ENCODE data around the gene MYDGF. TPM values are rescaled to one million over a fixed set of nuclear protein-coding genes. Genes with fewer than 3 reads are reported as not detected.
A peak's percentile ranks its signal among the peaks of the same experiment; 100 is the strongest.

MYDGF gene
- total RNA-seq, 2 donors from 2014 or later, result 59.3 to 72.9 TPM

DNA sequence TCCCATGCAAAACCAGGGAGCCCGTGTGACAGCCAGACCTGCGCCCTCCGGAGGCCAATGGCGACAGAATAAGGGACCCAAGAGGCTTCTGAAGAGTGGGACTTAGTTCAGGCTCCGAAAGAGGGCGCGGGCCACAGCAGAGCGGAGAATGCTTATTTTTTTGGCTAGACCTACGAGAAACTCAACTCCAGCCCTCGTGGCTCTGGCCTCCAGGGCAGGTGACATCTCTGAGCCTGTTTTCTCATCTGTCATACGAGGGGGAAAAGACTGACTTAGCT is 30.5 kb upstream of the MYDGF start:
- Histone ChIP-seq H3K27me3 (replicated peaks; ENCODE audit: insufficient read depth) (no peaks in the 10 kb centered on the region), H3K4me1 (ENCODE audit: control insufficient read depth in 1 of 2, low read depth in 2 of 2) (no peaks in the 10 kb centered on the region), H3K4me3 (no peak overlapping the region), H3K36me3 (peaks cover 87% of the 10 kb centered on the region), H3K27ac (no peak overlapping the region), H3K9me3 (no peaks in the 10 kb centered on the region)
- TF ChIP-seq, protein P1, sequence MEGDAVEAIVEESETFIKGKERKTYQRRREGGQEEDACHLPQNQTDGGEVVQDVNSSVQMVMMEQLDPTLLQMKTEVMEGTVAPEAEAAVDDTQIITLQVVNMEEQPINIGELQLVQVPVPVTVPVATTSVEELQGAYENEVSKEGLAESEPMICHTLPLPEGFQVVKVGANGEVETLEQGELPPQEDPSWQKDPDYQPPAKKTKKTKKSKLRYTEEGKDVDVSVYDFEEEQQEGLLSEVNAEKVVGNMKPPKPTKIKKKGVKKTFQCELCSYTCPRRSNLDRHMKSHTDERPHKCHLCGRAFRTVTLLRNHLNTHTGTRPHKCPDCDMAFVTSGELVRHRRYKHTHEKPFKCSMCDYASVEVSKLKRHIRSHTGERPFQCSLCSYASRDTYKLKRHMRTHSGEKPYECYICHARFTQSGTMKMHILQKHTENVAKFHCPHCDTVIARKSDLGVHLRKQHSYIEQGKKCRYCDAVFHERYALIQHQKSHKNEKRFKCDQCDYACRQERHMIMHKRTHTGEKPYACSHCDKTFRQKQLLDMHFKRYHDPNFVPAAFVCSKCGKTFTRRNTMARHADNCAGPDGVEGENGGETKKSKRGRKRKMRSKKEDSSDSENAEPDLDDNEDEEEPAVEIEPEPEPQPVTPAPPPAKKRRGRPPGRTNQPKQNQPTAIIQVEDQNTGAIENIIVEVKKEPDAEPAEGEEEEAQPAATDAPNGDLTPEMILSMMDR (IDR thresholded peaks at IDR 0.05), result no peak
- ATAC-seq (ENCODE audit: insufficient number of reproducible peaks, low FRiP score, low read depth) (no peak), DNase-seq (ENCODE audit: low spot score) (no peak)

DNA sequence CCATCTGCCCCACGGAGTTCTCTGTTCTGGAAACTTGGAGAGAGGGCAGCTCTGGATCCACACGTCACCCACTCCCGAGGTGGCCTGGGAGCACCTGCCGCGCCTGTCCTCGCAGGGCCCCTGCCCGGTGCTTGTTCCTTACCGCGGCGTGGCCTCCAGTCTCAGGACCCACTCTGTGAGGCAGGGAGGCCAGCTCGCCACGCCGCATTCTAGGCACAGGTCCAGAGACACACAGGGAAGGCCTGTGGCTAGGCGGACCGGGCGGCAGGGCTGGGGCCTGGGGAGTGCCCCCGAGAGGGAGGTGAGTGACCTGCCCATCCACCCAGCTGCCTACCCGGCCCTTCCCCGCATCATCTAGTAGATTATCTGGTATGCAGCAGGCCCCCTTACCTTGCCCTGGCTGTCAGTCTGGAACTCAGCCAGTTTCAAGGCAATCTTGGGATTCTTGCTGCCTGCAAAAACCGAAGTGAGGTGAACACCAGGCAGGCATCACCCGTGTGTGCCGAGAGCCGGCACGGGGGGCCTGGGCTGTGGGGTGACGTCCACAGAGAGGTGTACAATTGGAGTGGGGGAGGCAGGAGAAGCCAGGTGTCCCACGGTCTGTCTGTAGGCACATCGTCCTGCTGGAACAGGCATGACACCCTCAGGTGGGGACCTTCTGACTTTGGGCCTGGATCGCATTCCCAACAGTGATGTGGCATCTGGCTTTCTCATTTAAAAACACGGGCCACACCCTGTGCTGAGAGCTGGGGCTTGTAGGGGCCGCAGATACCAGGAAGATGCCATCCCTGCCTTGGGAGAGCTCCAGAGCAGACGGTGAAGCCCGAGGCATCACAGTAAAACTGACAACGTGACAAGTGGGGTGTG is 29.9 kb upstream of the MYDGF start:
- H3K36me3 ChIP-seq, result peaks cover 93% of the 10 kb centered on the region
- TF ChIP-seq, protein P1 (IDR thresholded peaks at IDR 0.05), result no peak
- no peak for ATAC-seq (ENCODE audit: insufficient number of reproducible peaks, low FRiP score, low read depth)

DNA sequence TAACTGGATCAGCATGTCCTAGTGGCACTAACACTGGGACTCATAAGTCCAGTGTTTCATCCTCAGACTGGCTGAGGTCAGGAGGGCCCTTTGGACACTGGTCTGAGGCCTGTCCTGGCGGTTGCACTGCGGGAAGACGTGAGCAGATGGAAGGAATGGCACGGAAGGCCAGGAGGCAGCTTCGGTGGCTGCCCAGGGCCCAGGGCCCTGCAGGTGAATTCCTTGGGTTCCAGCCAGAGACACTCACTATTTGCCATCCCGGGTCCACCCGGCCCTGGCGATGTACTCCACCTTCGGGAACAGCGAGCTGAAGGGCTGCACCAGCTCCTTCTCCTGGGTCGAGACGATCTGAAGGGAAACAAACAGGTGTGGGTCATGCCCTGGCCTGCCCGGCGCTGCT is 27.2 kb upstream of the MYDGF start:
- Histone ChIP-seq H3K4me3 (no peak overlapping the region), H3K36me3 (peaks cover 85% of the 10 kb centered on the region), H3K9me3 (no peaks in the 10 kb centered on the region), H3K4me1 (ENCODE audit: control insufficient read depth in 1 of 2, low read depth in 2 of 2) (no peaks in the 10 kb centered on the region), H3K27me3 (replicated peaks; ENCODE audit: insufficient read depth) (no peaks in the 10 kb centered on the region), H3K27ac (no peak overlapping the region)
- ATAC-seq (ENCODE audit: insufficient number of reproducible peaks, low FRiP score, low read depth) (no peak), DNase-seq (ENCODE audit: low spot score) (no peak)
- TF ChIP-seq, protein P1 (IDR thresholded peaks at IDR 0.05), result no peak

More for the DNA sequence above, 29.9 kb upstream of the MYDGF start:
- H3K27ac ChIP-seq, result no peak overlapping the region
- no peaks in the 10 kb centered on the region for H3K27me3 ChIP-seq (replicated peaks; ENCODE audit: insufficient read depth)
- H3K9me3 ChIP-seq, result no peaks in the 10 kb centered on the region
- no peak for DNase-seq (ENCODE audit: low spot score)
- H3K4me1 ChIP-seq (ENCODE audit: control insufficient read depth in 1 of 2, low read depth in 2 of 2), result no peaks in the 10 kb centered on the region
- H3K4me3 ChIP-seq, result no peak overlapping the region

DNA sequence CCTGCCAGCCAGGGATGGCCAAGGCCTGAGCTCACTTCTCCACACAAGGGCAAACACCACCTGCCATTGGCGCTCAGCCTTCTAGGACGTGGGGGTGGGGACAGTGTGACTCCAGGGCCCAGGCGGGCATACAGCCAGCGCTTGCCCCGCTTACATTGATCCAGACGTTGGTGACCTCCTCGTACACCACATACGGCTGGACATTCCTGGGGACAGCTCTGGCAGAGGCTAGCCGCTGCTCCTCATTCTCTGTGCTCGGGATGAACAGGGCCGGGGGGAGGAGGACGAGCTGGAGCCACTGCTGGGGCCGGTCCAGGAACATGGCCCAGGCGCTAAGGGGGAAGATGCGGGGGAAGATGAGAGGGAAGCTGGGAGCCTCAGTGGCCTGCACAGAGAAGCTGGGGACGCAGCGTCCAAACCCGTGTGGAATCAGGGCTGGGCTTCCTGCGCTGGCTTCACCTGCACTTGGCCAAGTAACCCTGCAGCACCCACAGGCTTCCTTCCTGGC is 25.1 kb upstream of the MYDGF start:
- H3K27ac ChIP-seq, result no peak overlapping the region
- no peaks in the 10 kb centered on the region for H3K9me3 ChIP-seq
- TF ChIP-seq, protein P1 (IDR thresholded peaks at IDR 0.05), result no peak
- ATAC-seq (ENCODE audit: insufficient number of reproducible peaks, low FRiP score, low read depth) (no peak), DNase-seq (ENCODE audit: low spot score) (no peak)
- no peaks in the 10 kb centered on the region for H3K27me3 ChIP-seq (replicated peaks; ENCODE audit: insufficient read depth)
- H3K36me3 ChIP-seq, result peaks cover 73% of the 10 kb centered on the region
- H3K4me3 ChIP-seq, result no peak overlapping the region
- H3K4me1 ChIP-seq (ENCODE audit: control insufficient read depth in 1 of 2, low read depth in 2 of 2), result no peaks in the 10 kb centered on the region

DNA sequence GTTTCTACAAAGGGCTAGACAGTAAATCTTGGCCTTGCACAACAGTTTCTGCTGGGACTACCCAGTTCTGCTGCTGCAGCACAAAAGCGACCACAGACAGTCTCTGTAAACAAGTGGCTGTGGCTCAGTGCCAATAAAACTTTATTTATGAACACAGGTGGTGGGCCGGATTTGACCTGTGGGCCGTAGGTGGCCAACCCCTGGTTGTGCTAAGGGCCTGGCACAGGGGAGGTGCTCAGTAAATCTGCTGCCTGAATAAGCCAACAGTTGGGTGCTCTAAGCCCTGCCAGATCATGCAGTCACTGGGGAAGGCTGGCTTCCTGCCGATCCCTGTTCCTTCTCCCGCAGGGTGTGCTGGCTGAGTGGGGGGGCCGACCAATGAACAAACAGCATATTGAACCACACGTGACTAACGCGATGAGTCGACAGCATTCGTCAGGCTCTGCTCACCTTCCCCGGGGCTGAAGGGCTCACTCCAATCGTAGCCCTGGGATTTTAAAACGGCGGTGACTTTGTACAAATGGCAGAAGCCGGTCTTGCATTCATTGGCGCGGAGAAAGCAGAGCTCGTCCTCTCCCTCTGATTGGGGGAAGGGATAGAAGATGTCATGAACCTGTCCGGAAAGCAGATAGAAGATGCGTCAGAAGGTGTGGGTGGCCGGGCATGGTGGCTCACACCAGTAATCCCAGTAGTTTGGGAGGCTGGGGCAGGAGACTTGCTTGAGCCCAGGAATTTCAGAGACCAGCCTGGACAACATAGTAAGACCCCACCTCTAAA is 24.3 kb upstream of the MYDGF start:
- no peak for DNase-seq (ENCODE audit: low spot score)
- no peak overlapping the region for H3K4me3 ChIP-seq

More for the DNA sequence above, 24.3 kb upstream of the MYDGF start:
- Histone ChIP-seq H3K27ac (peak overlapping the region in 1 of 2 donors; percentile 27), H3K4me1 (ENCODE audit: control insufficient read depth in 1 of 2, low read depth in 2 of 2) (no peaks in the 10 kb centered on the region), H3K9me3 (no peaks in the 10 kb centered on the region), H3K36me3 (peaks cover 73% of the 10 kb centered on the region), H3K27me3 (replicated peaks; ENCODE audit: insufficient read depth) (no peaks in the 10 kb centered on the region)
- TF ChIP-seq, protein P1 (IDR thresholded peaks at IDR 0.05), result no peak
- no peak for ATAC-seq (ENCODE audit: insufficient number of reproducible peaks, low FRiP score, low read depth)

Measured in thoracic aorta (tissue), 2 donors.